NCI-H345 treated with DMSO at 0.1 percent for 48 hours (cell line): ENCODE data around the gene ARID1B.
A peak's percentile ranks its signal among the peaks of the same experiment; 100 is the strongest.
"Not testable (repeated sequence)": the region's sequence is repeated elsewhere in the genome, so short reads cannot be mapped to it uniquely, and the experiment has no call there.

Experiments
- DNase-seq: peaks from one replicate; lab custom pipeline; 2025; ENCODE audit not compliant: unreplicated experiment; lab: John Stamatoyannopoulos, UW

The ARID1B gene

GRCh38 chr6:156928972-156929371 is 151.8 kb downstream of the ARID1B start:
- no peak for DNase-seq

GRCh38 chr6:156931283-156931682 is 154.1 kb downstream of the ARID1B start:
- no peak for DNase-seq

GRCh38 chr6:156933201-156934068 is 156.3 kb downstream of the ARID1B start:
- DNase-seq = peak; percentile 90

- peak; percentile 56 for DNase-seq
Measured at GRCh38 chr6:156934069-156934460, 156.9 kb downstream of the ARID1B start.

GRCh38 chr6:156935000-156935399 is 157.8 kb downstream of the ARID1B start:
- DNase-seq = no peak

- DNase-seq = no peak
Measured at GRCh38 chr6:156938143-156938542, 161.0 kb downstream of the ARID1B start.

- DNase-seq = no peak
Measured at GRCh38 chr6:156940221-156940620, 163.0 kb downstream of the ARID1B start.

GRCh38 chr6:156942266-156942665 is 165.1 kb downstream of the ARID1B start:
- DNase-seq = no peak

GRCh38 chr6:156943166-156943565 is 166.0 kb downstream of the ARID1B start:
- no peak for DNase-seq

- no peak for DNase-seq
Measured at GRCh38 chr6:156943816-156944215, 166.6 kb downstream of the ARID1B start.

- no peak for DNase-seq
Measured at GRCh38 chr6:156944412-156944811, 167.2 kb downstream of the ARID1B start.

- not testable (repeated sequence) for DNase-seq
Measured at GRCh38 chr6:156945789-156946172, 168.6 kb downstream of the ARID1B start.

- DNase-seq = no peak
Measured at GRCh38 chr6:156946370-156946936, 169.3 kb downstream of the ARID1B start.

GRCh38 chr6:156948277-156948676 is 171.1 kb downstream of the ARID1B start:
- no peak for DNase-seq

- no peak for DNase-seq
Measured at GRCh38 chr6:156948807-156949206, 171.6 kb downstream of the ARID1B start.

- DNase-seq = no peak
Measured at GRCh38 chr6:156949376-156949775, 172.2 kb downstream of the ARID1B start.

- no peak for DNase-seq
Measured at GRCh38 chr6:156950084-156950483, 172.9 kb downstream of the ARID1B start.

GRCh38 chr6:156950531-156950930 is 173.4 kb downstream of the ARID1B start:
- DNase-seq = no peak

- DNase-seq = no peak
Measured at GRCh38 chr6:156952401-156952800, 175.2 kb downstream of the ARID1B start.

- no peak for DNase-seq
Measured at GRCh38 chr6:156953127-156953478, 175.9 kb downstream of the ARID1B start.

- DNase-seq = no peak
Measured at GRCh38 chr6:156953479-156954146, 176.4 kb downstream of the ARID1B start.

- no peak for DNase-seq
Measured at GRCh38 chr6:156954191-156954590, 177.0 kb downstream of the ARID1B start.
